Mesenchymal stem cell (in vitro differentiated cells and primary cell): ENCODE results near the gene KIF6.
A peak's percentile ranks its signal among the peaks of the same experiment; 100 is the strongest.

ENCODE experiments used
- DNase-seq: peaks from one replicate; pipeline ENCODE4 v3.0.0-alpha.2; 2013
- H2AFZ ChIP-seq: one replicate; pipeline ENCODE4 v1.6.1; 2013; ENCODE audit warnings: low read depth, mild to moderate bottlenecking, control low read depth, inconsistent platforms, low read length, moderate library complexity
- H2AK5ac ChIP-seq: 2 replicates; pipeline ENCODE4 v1.6.1; 2013; ENCODE audit warnings: low read length, moderate library complexity, mild to moderate bottlenecking, inconsistent platforms; ENCODE audit not compliant: severe bottlenecking
- H2BK120ac ChIP-seq: one replicate; pipeline ENCODE4 v1.6.1; 2013; ENCODE audit warnings: low read depth, mild to moderate bottlenecking, inconsistent platforms, low read length, moderate library complexity
- H2BK12ac ChIP-seq, 2 experiments: one replicate each; pipeline ENCODE4 v1.6.1; 2013; ENCODE audit warnings: inconsistent platforms in 2 of 2, low read length in 2 of 2, mild to moderate bottlenecking in 2 of 2, moderate library complexity in 2 of 2, control low read depth in 1 of 2
- H2BK15ac ChIP-seq: one replicate; pipeline ENCODE4 v1.6.1; 2013; ENCODE audit warnings: mild to moderate bottlenecking, low read depth, inconsistent platforms; ENCODE audit not compliant: poor library complexity, severe bottlenecking
- H2BK5ac ChIP-seq: 2 replicates; pipeline ENCODE4 v1.6.1; 2013; ENCODE audit warnings: low read depth, mild to moderate bottlenecking, low read length, control low read depth, inconsistent platforms; ENCODE audit not compliant: poor library complexity, severe bottlenecking
- H3K14ac ChIP-seq, 2 experiments: one replicate each; pipeline ENCODE4 v1.6.1; 2013; ENCODE audit warnings: inconsistent platforms in 2 of 2, low read length in 2 of 2, control low read depth in 1 of 2, mild to moderate bottlenecking in 1 of 2, moderate library complexity in 1 of 2
- H3K18ac ChIP-seq, 2 experiments: one replicate each; pipeline ENCODE4 v1.6.1; 2013; ENCODE audit warnings: inconsistent platforms in 2 of 2, low read length in 2 of 2, control low read depth in 1 of 2, low read depth in 1 of 2, mild to moderate bottlenecking in 1 of 2
- H3K23ac ChIP-seq, 2 experiments: one replicate each; pipeline ENCODE4 v1.6.1; 2013; ENCODE audit warnings: inconsistent platforms in 2 of 2, low read length in 2 of 2, mild to moderate bottlenecking in 2 of 2, moderate library complexity in 2 of 2, control low read depth in 1 of 2
- H3K27ac ChIP-seq: 2 replicates; pipeline ENCODE4 v1.5.1; 2013; ENCODE audit warnings: mild to moderate bottlenecking, moderate library complexity, low read length, control low read depth, inconsistent platforms; ENCODE audit not compliant: poor library complexity, severe bottlenecking
- H3K27me3 ChIP-seq, 2 experiments: 2 replicates each; pipeline versions ENCODE4 v1.6.1 to v1.7.0; 2013; ENCODE audit warnings: low read length in 2 of 2, mild to moderate bottlenecking in 2 of 2, moderate library complexity in 2 of 2, control low read depth in 1 of 2, inconsistent platforms in 1 of 2; ENCODE audit not compliant: control insufficient read depth in 1 of 2, insufficient read depth in 1 of 2
- H3K36me3 ChIP-seq, 2 experiments: 2 replicates each; pipeline versions ENCODE4 v1.6.1 to v1.7.0; 2013; ENCODE audit warnings: low read length in 2 of 2, control low read depth in 1 of 2, inconsistent platforms in 1 of 2, low read depth in 1 of 2, mild to moderate bottlenecking in 1 of 2; ENCODE audit not compliant: insufficient read depth in 2 of 2, control insufficient read depth in 1 of 2
- H3K4ac ChIP-seq, 2 experiments: one replicate each; pipeline ENCODE4 v1.6.1; 2013; ENCODE audit warnings: inconsistent platforms in 2 of 2, low read length in 2 of 2, mild to moderate bottlenecking in 2 of 2, moderate library complexity in 2 of 2, control low read depth in 1 of 2, low read depth in 1 of 2
- H3K4me1 ChIP-seq: 2 replicates; pipeline ENCODE4 v1.6.1; 2013; ENCODE audit warnings: low read depth, low read length, control low read depth; ENCODE audit not compliant: control insufficient read depth, insufficient read depth
- H3K4me2 ChIP-seq: 2 replicates; pipeline ENCODE4 v1.6.1; 2013; ENCODE audit warnings: low read length, mild to moderate bottlenecking, inconsistent platforms; ENCODE audit not compliant: poor library complexity, severe bottlenecking
- H3K4me3 ChIP-seq, 2 experiments: 2 replicates each; pipeline versions ENCODE4 v1.5.1 to v1.7.0; 2013; ENCODE audit warnings: low read length in 2 of 2, mild to moderate bottlenecking in 2 of 2, control low read depth in 1 of 2, low read depth in 1 of 2; ENCODE audit not compliant: insufficient read depth in 1 of 2
- H3K79me1 ChIP-seq: replicated peaks from 2 replicates; pipeline ENCODE4 v1.6.1; 2013; ENCODE audit warnings: mild to moderate bottlenecking, control low read depth, low read length, inconsistent platforms; ENCODE audit not compliant: poor library complexity, severe bottlenecking
- H3K9ac ChIP-seq: 2 replicates; pipeline ENCODE4 v1.7.0; 2013; ENCODE audit warnings: mild to moderate bottlenecking, low read length, moderate library complexity
- H3K9me3 ChIP-seq: 2 replicates; pipeline ENCODE4 v1.7.0; 2013; ENCODE audit warnings: mild to moderate bottlenecking, low read length; ENCODE audit not compliant: control insufficient read depth
- H4K8ac ChIP-seq: one replicate; pipeline ENCODE4 v1.6.1; 2013; ENCODE audit warnings: inconsistent platforms, mild to moderate bottlenecking, low read length, moderate library complexity
- H4K91ac ChIP-seq: one replicate; pipeline ENCODE4 v1.6.1; 2013; ENCODE audit warnings: mild to moderate bottlenecking, low read length, inconsistent platforms
- WGBS: methylation state at CpG from one replicate; pipeline ENCODE4 v1.1.7; 2013; ENCODE audit warnings: mixed read lengths; 5-methylcytosine and 5-hydroxymethylcytosine counted together

KIF6 gene

DNA sequence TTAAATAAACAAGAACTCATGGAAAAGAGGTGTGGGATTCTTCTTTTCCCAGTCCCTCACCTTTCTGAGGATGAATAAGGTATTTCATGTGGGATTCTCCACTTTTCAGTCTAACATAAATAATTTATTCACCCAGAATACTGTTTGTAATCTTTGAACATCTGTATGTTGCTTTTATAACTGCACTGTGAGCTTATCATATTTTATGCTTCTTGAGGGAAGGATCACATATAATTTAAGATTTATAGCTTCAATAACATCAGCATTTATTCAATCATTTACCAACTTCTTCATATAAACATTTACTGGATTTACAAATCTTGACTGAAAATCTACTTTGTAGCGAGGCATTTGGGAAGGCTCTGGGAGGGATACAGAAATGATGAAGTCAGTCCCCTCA lies 248.5 kb downstream of the KIF6 start:
- Histone ChIP-seq H3K23ac (no peak overlapping the region), H3K4me2 (no peak overlapping the region), H3K27ac (no peak overlapping the region), H3K36me3 (no peaks in the 10 kb centered on the region), H3K4ac (no peak overlapping the region), H3K27me3 (no peaks in the 10 kb centered on the region), H3K9ac (no peak overlapping the region), H2AFZ (no peak overlapping the region), H2BK15ac (no peak overlapping the region), H3K4me3 (no peak overlapping the region), H3K18ac (no peak overlapping the region), H4K91ac (no peak overlapping the region), H3K14ac (no peak overlapping the region), H2BK5ac (no peak overlapping the region), H3K9me3 (no peaks in the 10 kb centered on the region), H3K4me1 (no peaks in the 10 kb centered on the region), H4K8ac (no peak overlapping the region), H2BK120ac (no peak overlapping the region), H2AK5ac (no peak overlapping the region), H2BK12ac (no peak overlapping the region), H3K79me1 (no peaks in the 10 kb centered on the region)
- no peak for DNase-seq
- WGBS, result no CpG with 5 or more reads among the region's 1 CpG

DNA sequence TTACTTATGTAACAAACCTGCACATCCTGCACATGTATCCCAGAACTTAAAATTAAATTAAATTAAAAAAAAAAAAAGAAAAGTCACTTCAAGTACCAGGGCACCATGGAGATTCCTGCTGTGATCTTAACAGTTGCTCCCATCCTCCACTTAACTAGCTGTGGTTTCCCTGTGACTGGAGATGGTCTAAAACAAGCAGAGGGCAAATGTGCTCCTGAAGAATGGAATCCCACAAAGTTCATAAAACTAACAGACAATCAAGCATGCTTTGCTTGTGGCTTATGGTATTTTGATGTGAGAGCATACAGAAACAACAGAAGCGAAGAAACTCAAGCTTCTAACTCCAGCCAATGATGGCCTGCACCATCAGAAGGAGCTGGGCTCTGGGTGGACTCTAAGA lies 249.1 kb downstream of the KIF6 start:
- DNase-seq, result peak; percentile 47
- no peaks in the 10 kb centered on the region for H3K79me1 ChIP-seq
- no peak overlapping the region for H3K18ac ChIP-seq
- no peak overlapping the region for H2AFZ ChIP-seq
- H3K4me1 ChIP-seq, result no peaks in the 10 kb centered on the region
- H3K23ac ChIP-seq, result no peak overlapping the region
- no peak overlapping the region for H3K4ac ChIP-seq
- H3K9ac ChIP-seq, result no peak overlapping the region
- H2BK15ac ChIP-seq, result no peak overlapping the region
- H3K4me3 ChIP-seq, result no peak overlapping the region
- H3K14ac ChIP-seq, result no peak overlapping the region
- H3K36me3 ChIP-seq, result no peaks in the 10 kb centered on the region
- H2BK12ac ChIP-seq, result no peak overlapping the region
- H3K9me3 ChIP-seq, result no peaks in the 10 kb centered on the region
- H3K27ac ChIP-seq, result no peak overlapping the region
- H3K4me2 ChIP-seq, result no peak overlapping the region
- H2AK5ac ChIP-seq, result no peak overlapping the region
- H4K91ac ChIP-seq, result no peak overlapping the region
- no peak overlapping the region for H2BK120ac ChIP-seq
- 86% methylated on average over 1 of the region's 1 CpG for WGBS
- H4K8ac ChIP-seq, result no peak overlapping the region
- H2BK5ac ChIP-seq, result no peak overlapping the region
- no peaks in the 10 kb centered on the region for H3K27me3 ChIP-seq

- H3K27ac ChIP-seq, result no peak overlapping the region
- no peaks in the 10 kb centered on the region for H3K27me3 ChIP-seq
- no peak overlapping the region for H3K23ac ChIP-seq
- peaks cover 14% of the 10 kb centered on the region for H3K9me3 ChIP-seq
- no peak overlapping the region for H3K14ac ChIP-seq
- H3K4me1 ChIP-seq, result no peaks in the 10 kb centered on the region
- no peaks in the 10 kb centered on the region for H3K36me3 ChIP-seq
- H2BK5ac ChIP-seq, result no peak overlapping the region
- no peaks in the 10 kb centered on the region for H3K79me1 ChIP-seq
- H4K8ac ChIP-seq, result no peak overlapping the region
- H2BK120ac ChIP-seq, result no peak overlapping the region
- no peak overlapping the region for H2BK15ac ChIP-seq
- no peak for DNase-seq
- H3K4me2 ChIP-seq, result no peak overlapping the region
- H4K91ac ChIP-seq, result no peak overlapping the region
- WGBS, result 87% methylated on average over 4 of the region's 5 CpGs
- H3K18ac ChIP-seq, result no peak overlapping the region
- no peak overlapping the region for H2BK12ac ChIP-seq
- no peak overlapping the region for H2AFZ ChIP-seq
- H2AK5ac ChIP-seq, result no peak overlapping the region
- no peak overlapping the region for H3K9ac ChIP-seq
- H3K4ac ChIP-seq, result no peak overlapping the region
- H3K4me3 ChIP-seq, result no peak overlapping the region
Observed at GRCh38 chr6:39471954-39472659, 253.1 kb downstream of the KIF6 start.

- 77% methylated on average over 3 of the region's 3 CpGs for WGBS
- Histone ChIP-seq H2AFZ (no peak overlapping the region), H3K4me3 (no peak overlapping the region), H3K79me1 (no peaks in the 10 kb centered on the region), H2BK5ac (no peak overlapping the region), H4K91ac (no peak overlapping the region), H4K8ac (no peak overlapping the region), H3K4me1 (no peaks in the 10 kb centered on the region), H2BK12ac (no peak overlapping the region), H3K23ac (no peak overlapping the region), H3K9me3 (peaks cover 14% of the 10 kb centered on the region), H3K27ac (no peak overlapping the region), H3K27me3 (no peaks in the 10 kb centered on the region), H3K14ac (no peak overlapping the region), H3K18ac (no peak overlapping the region), H3K9ac (no peak overlapping the region), H3K4ac (no peak overlapping the region), H2BK15ac (no peak overlapping the region), H2BK120ac (no peak overlapping the region), H3K36me3 (no peaks in the 10 kb centered on the region), H2AK5ac (no peak overlapping the region), H3K4me2 (no peak overlapping the region)
- DNase-seq, result no peak
Observed at GRCh38 chr6:39470506-39470905, 254.7 kb downstream of the KIF6 start.
